Superior temporal gyrus (tissue), 1 donor: Measurements from ENCODE around the gene FAM163A.

Source experiments
- DNase-seq: peaks from one replicate; pipeline ENCODE4 v3.0.0-alpha.2; 2016; ENCODE audit errors: extremely low spot score

The FAM163A gene

GRCh38 chr1:179750630-179751029, 7.5 kb downstream of the FAM163A start:
- DNase-seq, result no peak

- no peak for DNase-seq
Measured at GRCh38 chr1:179753061-179753460, 10.0 kb downstream of the FAM163A start.

GRCh38 chr1:179754041-179754624, 11.0 kb downstream of the FAM163A start:
- DNase-seq, result no peak

GRCh38 chr1:179757933-179758332, 14.8 kb downstream of the FAM163A start:
- DNase-seq, result peak; percentile 18

GRCh38 chr1:179760521-179760920, 17.4 kb downstream of the FAM163A start:
- DNase-seq, result no peak

GRCh38 chr1:179761296-179761695, 18.2 kb downstream of the FAM163A start:
- DNase-seq, result no peak

GRCh38 chr1:179761846-179762640, 19.0 kb downstream of the FAM163A start:
- no peak for DNase-seq

GRCh38 chr1:179767177-179767581, 24.1 kb downstream of the FAM163A start:
- DNase-seq, result no peak

- DNase-seq, result no peak
Measured at GRCh38 chr1:179767996-179768395, 24.9 kb downstream of the FAM163A start.

GRCh38 chr1:179770887-179771502, 27.9 kb downstream of the FAM163A start:
- DNase-seq, result no peak

GRCh38 chr1:179773264-179773663, 30.2 kb downstream of the FAM163A start:
- DNase-seq, result no peak

GRCh38 chr1:179774000-179774399, 30.9 kb downstream of the FAM163A start:
- no peak for DNase-seq

GRCh38 chr1:179774566-179774965, 31.5 kb downstream of the FAM163A start:
- DNase-seq, result no peak

GRCh38 chr1:179775009-179775408, 31.9 kb downstream of the FAM163A start:
- DNase-seq, result no peak

GRCh38 chr1:179776831-179777230, 33.7 kb downstream of the FAM163A start:
- no peak for DNase-seq

GRCh38 chr1:179777731-179778130, 34.6 kb downstream of the FAM163A start:
- no peak for DNase-seq

- no peak for DNase-seq
Measured at GRCh38 chr1:179779645-179780272, 36.7 kb downstream of the FAM163A start.

GRCh38 chr1:179781962-179782361, 38.9 kb downstream of the FAM163A start:
- no peak for DNase-seq

- DNase-seq, result no peak
Measured at GRCh38 chr1:179785031-179785431, 41.9 kb downstream of the FAM163A start.

GRCh38 chr1:179785728-179786127, 42.6 kb downstream of the FAM163A start:
- DNase-seq, result no peak

- DNase-seq, result no peak
Measured at GRCh38 chr1:179786815-179787685, 44.0 kb downstream of the FAM163A start.

GRCh38 chr1:179788259-179788658, 45.2 kb downstream of the FAM163A start:
- no peak for DNase-seq
